KMS-11 (cell line): Measurements from ENCODE around the gene RGPD3.

Experiments used
- H2AFZ ChIP-seq: fragments of 200-600 bp; sonication (generic); 2 replicates; pipeline ENCODE4 v1.6.1; 2016; ENCODE audit warnings: antibody characterized with exemption, mixed run types, low read depth
- H3K27ac ChIP-seq: fragments of 200-600 bp; sonication (generic); 2 replicates; pipeline ENCODE4 v1.6.1; 2016; ENCODE audit warnings: mild to moderate bottlenecking, mixed run types
- H3K27me3 ChIP-seq: fragments of 200-600 bp; sonication (generic); 2 replicates; pipeline ENCODE4 v1.6.1; 2017; ENCODE audit warnings: mild to moderate bottlenecking, low read depth, mixed run types, moderate library complexity; ENCODE audit not compliant: insufficient read depth
- H3K36me3 ChIP-seq: fragments of 200-600 bp; sonication (generic); 2 replicates; pipeline ENCODE4 v1.6.1; 2017; ENCODE audit warnings: mild to moderate bottlenecking, mixed run types; ENCODE audit not compliant: insufficient read depth
- H3K4me1 ChIP-seq: fragments of 200-600 bp; sonication (generic); 2 replicates; pipeline ENCODE4 v1.6.1; 2016; ENCODE audit warnings: mild to moderate bottlenecking, low read depth, mixed run types; ENCODE audit not compliant: poor library complexity, severe bottlenecking
- H3K4me2 ChIP-seq: fragments of 200-600 bp; sonication (generic); 2 replicates; pipeline ENCODE4 v1.7.0; 2016; ENCODE audit warnings: mild to moderate bottlenecking, mixed run types
- H3K4me3 ChIP-seq: fragments of 200-600 bp; sonication (generic); IDR thresholded peaks from 2 replicates; pipeline ENCODE4 v1.6.1; 2017; ENCODE audit warnings: low read depth, low read length, mixed read lengths; ENCODE audit not compliant: insufficient read depth
- H3K79me2 ChIP-seq: fragments of 200-600 bp; sonication (generic); 2 replicates; pipeline ENCODE4 v1.6.1; 2016; ENCODE audit warnings: low read depth, mixed run types; ENCODE audit not compliant: insufficient read depth
- H3K9ac ChIP-seq: fragments of 200-600 bp; sonication (generic); 2 replicates; pipeline ENCODE4 v1.6.1; 2016; ENCODE audit warnings: mild to moderate bottlenecking, mixed run types
- H4K20me1 ChIP-seq: fragments of 200-600 bp; sonication (generic); 2 replicates; pipeline ENCODE4 v1.6.1; 2016; ENCODE audit warnings: mild to moderate bottlenecking, mixed run types; ENCODE audit not compliant: insufficient read depth
- CTCF ChIP-seq: fragments of 200-600 bp; sonication (generic); conservative IDR thresholded peaks from 2 replicates; pipeline ENCODE4 v1.6.1; 2017; ENCODE audit warnings: low read depth, mild to moderate bottlenecking, antibody characterized with exemption, low read length, moderate library complexity, mixed read lengths

The RGPD3 gene

GRCh38 chr2:106342831-106343251 is 125.4 kb downstream of the RGPD3 start:
- no peaks in the 10 kb centered on the region for H3K27me3 ChIP-seq
- no peaks in the 10 kb centered on the region for H3K36me3 ChIP-seq
- no peak overlapping the region for H3K27ac ChIP-seq
- H3K4me3 ChIP-seq = no peak overlapping the region
- H2AFZ ChIP-seq = no peak overlapping the region
- H3K79me2 ChIP-seq = no peaks in the 10 kb centered on the region
- no peaks in the 10 kb centered on the region for H4K20me1 ChIP-seq
- no peaks in the 10 kb centered on the region for H3K4me1 ChIP-seq
- H3K4me2 ChIP-seq = no peak overlapping the region
- no peak overlapping the region for H3K9ac ChIP-seq
- no peak for TF ChIP-seq CTCF

DNA sequence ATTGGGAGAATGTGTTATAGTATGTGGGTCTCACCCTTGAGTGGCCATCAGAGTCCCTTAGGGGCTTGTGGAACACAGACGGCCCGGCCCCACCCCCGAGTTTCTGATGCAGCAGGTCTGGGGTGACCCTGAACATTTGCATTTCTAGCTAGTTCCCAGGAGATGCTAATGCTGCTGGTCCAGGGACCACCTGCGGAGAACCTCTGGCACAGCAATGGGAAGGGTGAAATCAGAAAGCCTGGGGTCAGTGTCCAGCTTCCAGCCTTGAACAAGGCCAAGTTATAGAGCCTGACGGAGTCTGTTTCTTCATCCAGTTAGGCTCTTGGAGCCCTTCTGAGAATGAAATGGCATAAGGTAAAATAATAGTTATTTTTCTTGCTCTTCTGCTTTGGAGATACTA is 126.5 kb downstream of the RGPD3 start:
- no peak for TF ChIP-seq CTCF
- H3K27me3 ChIP-seq = no peaks in the 10 kb centered on the region
- no peaks in the 10 kb centered on the region for H3K79me2 ChIP-seq
- no peaks in the 10 kb centered on the region for H3K36me3 ChIP-seq
- H3K4me3 ChIP-seq = no peak overlapping the region
- no peak overlapping the region for H3K9ac ChIP-seq
- no peak overlapping the region for H3K4me2 ChIP-seq
- no peak overlapping the region for H3K27ac ChIP-seq
- H4K20me1 ChIP-seq = no peaks in the 10 kb centered on the region
- H2AFZ ChIP-seq = no peak overlapping the region
- no peaks in the 10 kb centered on the region for H3K4me1 ChIP-seq
